K562 (cell line): ENCODE results near the gene TCEA3. TPM values are rescaled to one million over a fixed set of nuclear protein-coding genes. Genes with fewer than 3 reads are reported as not detected.

Experiments
- ATAC-seq: fragments of 200-7000 bp; cut with Tn5 transposase; 3 replicates; pipeline ENCODE4 v1.9.1; 2020; ENCODE audit warnings: moderate library complexity
- BruUV-seq: library from RNA; stranded (reverse); fragments of 400-500 nt; replicated peaks from 2 replicates; lab custom pipeline; 2021; lab: Mats Ljungman, UMichigan
- CTCF ChIA-PET: fragments of 300-600 bp; formaldehyde crosslinking; extraction: SDS; loops from one replicate; lab custom pipeline; 2021; ENCODE audit warnings: low intra/inter-chr PET ratio; lab: Yijun Ruan, JAX
- POLR2A ChIA-PET: fragments of 300-600, 350-650 bp; sonication (Branson Sonifier 250); formaldehyde crosslinking; extraction: SDS; loops from one replicate; lab custom pipeline; 2021; ENCODE audit warnings: antibody characterized with exemption, inconsistent platforms; lab: Yijun Ruan, JAX
- DNase-seq, 4 experiments: peaks; one replicate each; pipeline versions ENCODE4 v3.0.0 to v3.0.0-alpha.2; 2011 to 2018; ENCODE audit warnings: low spot score in 3 of 4, mixed read lengths in 3 of 4; ENCODE audit errors: extremely low read depth in 1 of 4
- FAIRE-seq: peaks from 2 replicates; lab custom pipeline; 2011; peaks lifted over from hg19 to GRCh38; lab: Jason Lieb, UNC
- H2AFZ ChIP-seq: 2 replicates; pipeline ENCODE4 v1.6.0; 2011; ENCODE audit warnings: low read depth, low read length, control low read depth, inconsistent platforms
- H3K27ac ChIP-seq: fragments of 200-600 bp; 3 replicates; pipeline ENCODE4 v1.8.0; 2011; ENCODE audit warnings: low read depth, mild to moderate bottlenecking, control low read depth, inconsistent platforms, low read length, moderate library complexity, mixed read lengths; ENCODE audit errors: extremely low read depth
- H3K27me3 ChIP-seq, 2 experiments: fragments of 300-600 bp in 1 of 2; 2 replicates in 1 of 2; 3 replicates in 1 of 2; pipeline versions ENCODE4 v1.6.0 to v1.8.0; 2011; ENCODE audit warnings: inconsistent platforms in 2 of 2, low read length in 2 of 2, mild to moderate bottlenecking in 1 of 2, mixed read lengths in 1 of 2, moderate library complexity in 1 of 2; ENCODE audit not compliant: control insufficient read depth in 2 of 2, insufficient read depth in 2 of 2
- H3K36me3 ChIP-seq: fragments of 300-600 bp; 3 replicates; pipeline ENCODE4 v1.8.0; 2011; ENCODE audit warnings: mild to moderate bottlenecking, low read length, inconsistent platforms; ENCODE audit not compliant: control insufficient read depth, insufficient read depth
- H3K4me1 ChIP-seq, 2 experiments: fragments of 200-600 bp in 1 of 2; replicated peaks in 1 of 2; 2 replicates in 1 of 2; 3 replicates in 1 of 2; pipeline versions ENCODE4 v1.5.1 to v1.8.0; 2011; ENCODE audit warnings: inconsistent platforms in 2 of 2, low read length in 2 of 2, mild to moderate bottlenecking in 1 of 2, mixed read lengths in 1 of 2, moderate library complexity in 1 of 2; ENCODE audit not compliant: control insufficient read depth in 2 of 2, insufficient read depth in 2 of 2
- H3K4me2 ChIP-seq: 2 replicates; pipeline ENCODE4 v1.6.1; 2011; ENCODE audit warnings: low read length, control low read depth, inconsistent platforms, mixed read lengths; ENCODE audit not compliant: insufficient read depth
- H3K4me3 ChIP-seq: fragments of 200-600 bp; sonication (generic), shearing (Covaris generic); 2 replicates; pipeline ENCODE4 v1.5.1; 2016; ENCODE audit warnings: control low read depth, inconsistent platforms
- H3K79me2 ChIP-seq: fragments of 200-600 bp; 3 replicates; pipeline ENCODE4 v1.8.0; 2011; ENCODE audit warnings: low read length, inconsistent platforms; ENCODE audit not compliant: control insufficient read depth, insufficient read depth
- H3K9ac ChIP-seq, 2 experiments: 2 replicates each; pipeline versions ENCODE4 v1.6.0 to v1.6.1; 2011; ENCODE audit warnings: low read depth in 2 of 2, low read length in 2 of 2, control low read depth in 1 of 2, inconsistent platforms in 1 of 2, mild to moderate bottlenecking in 1 of 2, mixed read lengths in 1 of 2; ENCODE audit not compliant: insufficient read depth in 1 of 2
- H3K9me1 ChIP-seq: one replicate; pipeline ENCODE4 v1.6.0; 2011; ENCODE audit warnings: inconsistent platforms, mild to moderate bottlenecking, low read length, moderate library complexity; ENCODE audit not compliant: control insufficient read depth, insufficient read depth
- H3K9me3 ChIP-seq: replicated peaks from 2 replicates; pipeline ENCODE4 v1.5.1; 2011; ENCODE audit warnings: low read depth, low read length, inconsistent platforms; ENCODE audit not compliant: control insufficient read depth, insufficient read depth
- H4K20me1 ChIP-seq: replicated peaks from 2 replicates; pipeline ENCODE4 v1.6.1; 2011; ENCODE audit warnings: low read length, inconsistent platforms, mixed read lengths; ENCODE audit not compliant: control insufficient read depth, insufficient read depth
- FOXJ3 ChIP-seq: sonication (generic); formaldehyde crosslinking; IDR thresholded peaks from 2 replicates; pipeline ENCODE4 v1.4.0; 2020; ENCODE audit warnings: mild to moderate bottlenecking, missing genetic modification reagents
- GTF2A2 ChIP-seq: IDR thresholded peaks from 2 replicates; pipeline ENCODE4 v1.6.1; 2016; ENCODE audit warnings: mild to moderate bottlenecking, missing genetic modification characterization, missing compliant biosample characterization
- ID3 ChIP-seq, 2 experiments: fragments of 250-450 bp in 1 of 2; fragments of 450-650 bp in 1 of 2; sonication (Bioruptor Pico) in 1 of 2; IDR thresholded peaks; 2 replicates each; pipeline versions ENCODE4 v1.6.1 to v1.8.0; 2016 to 2021; ENCODE audit warnings: mild to moderate bottlenecking in 2 of 2, moderate library complexity in 2 of 2, missing compliant biosample characterization in 1 of 2, missing genetic modification characterization in 1 of 2
- MEF2D ChIP-seq: conservative IDR thresholded peaks from 2 replicates; pipeline ENCODE4 v1.6.1; 2016; ENCODE audit warnings: low read depth, missing genetic modification characterization, missing compliant biosample characterization
- NCOA2 ChIP-seq, 2 experiments: fragments of 450-650 bp; IDR thresholded peaks; 2 replicates each; pipeline ENCODE4 v1.6.1; 2018; ENCODE audit warnings: mild to moderate bottlenecking in 2 of 2, moderate library complexity in 1 of 2; ENCODE audit not compliant: partially characterized antibody in 2 of 2
- RBM22 ChIP-seq: fragments of 200-400 bp; formaldehyde crosslinking; IDR thresholded peaks from 2 replicates; pipeline ENCODE4 v1.6.1; 2018; ENCODE audit warnings: low read length, low read depth; ENCODE audit not compliant: poor library complexity, severe bottlenecking
- RREB1 ChIP-seq: fragments of 250-450 bp; sonication (Bioruptor Pico); IDR thresholded peaks from 2 replicates; pipeline ENCODE4 v1.4.0; 2020
- ZBTB17 ChIP-seq: fragments of 450-650 bp; formaldehyde crosslinking; IDR thresholded peaks from 2 replicates; pipeline ENCODE4 v1.4.0; 2020; ENCODE audit warnings: mild to moderate bottlenecking
- ZEB2 ChIP-seq: fragments of 450-650 bp; IDR thresholded peaks from 2 replicates; pipeline ENCODE4 v1.6.1; 2016
- ZNF134 ChIP-seq: fragments of 250-450 bp; sonication (Bioruptor Pico); conservative IDR thresholded peaks from 2 replicates; pipeline ENCODE4 v1.4.0; 2020
- ZNF232 ChIP-seq: sonication (generic); formaldehyde crosslinking; IDR thresholded peaks from 2 replicates; pipeline ENCODE4 v1.8.0; 2022; ENCODE audit warnings: mild to moderate bottlenecking, missing genetic modification reagents
- ZNF507 ChIP-seq: conservative IDR thresholded peaks from 2 replicates; pipeline ENCODE4 v1.6.1; 2017; ENCODE audit warnings: missing genetic modification characterization, missing compliant biosample characterization
- WGBS: fragments of 100-300 bp; shearing (Covaris generic); methylation state at CpG from one replicate; pipeline ENCODE4 v1.1.6; 2016; ENCODE audit warnings: low coverage, mixed read lengths; ENCODE audit not compliant: insufficient coverage; ENCODE audit errors: missing lambda C conversion rate; 5-methylcytosine and 5-hydroxymethylcytosine counted together
- in situ Hi-C: fragments of 300-500 bp; cut with MboI; formaldehyde crosslinking; loops from 4 replicates; pipeline ENCODE4 v1.15.0; 2018; ENCODE audit warnings: inconsistent platforms, mixed read lengths
- intact Hi-C: fragments of 100-400 bp; cut with micrococcal nuclease; formaldehyde crosslinking; loops from 2 replicates; pipeline ENCODE4 v1.14.2; 2022
- polyA plus RNA-seq, 8 experiments: library from polyadenylated mRNA; depleted of rRNA in 4 of 8; stranded (reverse) in 5 of 8; unstranded in 3 of 8; fragments of >200 nt; fragmentation: Nextera tagmentation in 2 of 8; fragmentation: Illumina TruSeq in 1 of 8; extraction: Ambion mirVana in 2 of 8; extraction: Trizol in 1 of 8; gene quantifications; 2 replicates each; pipeline versions ENCODE4 v1.2.1 to v1.2.3, GENCODE V29; 2011 to 2014; ENCODE audit warnings: inconsistent platforms in 1 of 8, missing spikeins in 1 of 8
- total RNA-seq, 7 experiments: library from RNA; depleted of rRNA in 6 of 7; stranded (reverse); fragments of >200 nt in 6 of 7; fragmentation: Illumina TruSeq in 2 of 7; extraction: Trizol in 2 of 7; gene quantifications; 2 replicates each; pipeline versions ENCODE4 v1.2.1 to v1.2.3, GENCODE V29; 2011 to 2021; ENCODE audit warnings: low replicate concordance in 1 of 7

TCEA3 gene
- total and polyA plus RNA-seq, 9 of the 15 experiments (the other 6 are each of a cell fraction or from before 2014, with no cell fraction given), result 0.03 to 0.55 (median 0.36) TPM

- H3K9me3 ChIP-seq, result peaks cover 32% of the 10 kb centered on the region
- no peak for TF ChIP-seq ZBTB17
- no peak for TF ChIP-seq GTF2A2 (tag)
- TF ChIP-seq ID3 (CRISPR knock-in tag; IDR thresholded peaks at IDR 0.05), result no peak
- TF ChIP-seq ID3 (tag; IDR thresholded peaks at IDR 0.05), result no peak
- no peak for TF ChIP-seq NCOA2 (IDR thresholded peaks at IDR 0.05; ENCODE audit: partially characterized antibody in 2 of 2)
- TF ChIP-seq ZNF232 (CRISPR knock-in tag), result no peak
- TF ChIP-seq RBM22, result no peak
- no peak for TF ChIP-seq ZNF134
- no peak for TF ChIP-seq ZNF507 (tag)
- TF ChIP-seq RREB1 (CRISPR knock-in tag), result no peak
- no peak for TF ChIP-seq MEF2D
- TF ChIP-seq FOXJ3 (CRISPR knock-in tag), result no peak
- no peak for TF ChIP-seq ZEB2
- TF ChIP-seq, all 486 proteins: peak for 0
- peak overlapping the region; percentile 98 for H3K4me2 ChIP-seq
- no peak overlapping the region for H2AFZ ChIP-seq
- no peak overlapping the region for H3K27ac ChIP-seq
- H3K27me3 ChIP-seq, result no peaks in the 10 kb centered on the region
- intact Hi-C loops (no loop called here), in situ Hi-C loops (no loop called here)
- CTCF ChIA-PET, result no interaction called here
- no peak for FAIRE-seq
- 63% methylated on average over 2 of the region's 2 CpGs for WGBS
- peak overlapping the region; percentile 58; the same call in 1 of the 2 replicates for H3K4me3 ChIP-seq
- H3K9me1 ChIP-seq, result no peaks in the 10 kb centered on the region
- H3K36me3 ChIP-seq, result peaks cover 48% of the 10 kb centered on the region
- BruUV-seq, result no TSS peak
- H4K20me1 ChIP-seq, result no peaks in the 10 kb centered on the region
- H3K9ac ChIP-seq, result no peak overlapping the region
- H3K79me2 ChIP-seq, result peaks cover 43% of the 10 kb centered on the region
- ATAC-seq, result no peak
- POLR2A ChIA-PET, result interaction anchor here (0.5 to 1.7 kb wide), 2 partner anchors 9 to 594 kb away, joined by 3 to 7 read pairs; partner anchors contain the start of gene PNRC2
- H3K4me1 ChIP-seq, result peaks cover 14 to 24% of the 10 kb centered on the region in 2 experiments
- no peak for DNase-seq
Measured at GRCh38 chr1:23366146-23366545, 58.4 kb downstream of the TCEA3 start.
